Measurements from ENCODE around the gene GLIS1. TPM values are rescaled to one million over a fixed set of nuclear protein-coding genes. Genes with fewer than 3 reads are reported as not detected.
A peak's percentile ranks its signal among the peaks of the same experiment; 100 is the strongest.

GLIS1 gene
- total RNA-seq, 1 experiment from 2014 or later: 1.7 TPM

DNA sequence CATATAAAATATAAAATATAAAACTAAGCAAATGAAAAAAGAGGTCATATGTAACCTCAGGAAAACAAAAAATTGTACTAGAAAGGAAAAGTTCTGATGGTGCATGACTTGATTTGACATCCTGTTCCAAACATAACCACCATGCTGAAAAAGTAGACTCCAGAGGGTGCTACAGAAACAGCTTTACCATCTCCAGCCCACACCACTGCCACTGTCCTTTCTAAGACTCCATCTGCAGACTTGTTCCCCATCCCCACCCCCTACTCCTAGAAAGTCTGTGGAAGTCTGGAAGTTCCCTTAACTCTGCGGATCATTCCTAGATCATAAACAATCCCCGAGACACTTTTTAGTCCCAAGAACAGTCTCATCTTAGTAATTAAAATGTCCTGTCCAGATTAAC is 20.5 kb downstream of the GLIS1 start:
- intact Hi-C loops (cut with micrococcal nuclease): loop anchor here (1.0 kb wide), 1 partner anchor 36 kb away; no protein-coding TSS in a partner anchor
- Histone ChIP-seq H2AFZ (ENCODE audit: low read length) (no peak overlapping the region), H3F3A (ENCODE audit: low read length, unreplicated experiment) (no peaks in the 10 kb centered on the region), H3K4me2 (ENCODE audit: low read length) (no peak overlapping the region), H3K9me3 (ENCODE audit: low read length) (no peaks in the 10 kb centered on the region), H3K79me2 (ENCODE audit: low read length) (no peaks in the 10 kb centered on the region), H4K20me1 (ENCODE audit: low read length) (no peaks in the 10 kb centered on the region), H3K36me3 (ENCODE audit: low read depth, low read length) (no peaks in the 10 kb centered on the region), H3K9ac (ENCODE audit: low read length) (no peak overlapping the region), H3K27me3 (ENCODE audit: low read length) (no peaks in the 10 kb centered on the region), H3K4me1 (ENCODE audit: insufficient read depth, low read length) (no peaks in the 10 kb centered on the region), H3K27ac (ENCODE audit: low read length) (no peak overlapping the region), H3K4me3 (ENCODE audit: low read length) (no peak overlapping the region), H3K9me2 (replicated peaks; ENCODE audit: low read length) (no peaks in the 10 kb centered on the region)
- POLR2A ChIA-PET (ENCODE audit: unreplicated experiment): no interaction called here
- CTCF ChIA-PET: no interaction called here
- ATAC-seq: peak; percentile 46
- DNase-seq: no peak
- no peak for TF ChIP-seq EZH2phosphoT487 (IDR thresholded peaks at IDR 0.05; ENCODE audit: borderline replicate concordance, low read length)
- no peak for TF ChIP-seq CTCF (conservative IDR thresholded peaks at IDR 0.05; ENCODE audit: low read depth, low read length)
- no peak for TF ChIP-seq EZH2 (IDR thresholded peaks at IDR 0.05; ENCODE audit: low read length, unreplicated experiment)
- no TSS peak for BruUV-seq (replicated peaks)

GRCh38 chr1:53717025-53717804 is 21.7 kb downstream of the GLIS1 start:
- H3K27me3 ChIP-seq (ENCODE audit: low read length): no peaks in the 10 kb centered on the region
- no peak overlapping the region for H3K27ac ChIP-seq (ENCODE audit: low read length)
- BruUV-seq (replicated peaks): no TSS peak
- DNase-seq (no peak), ATAC-seq (no peak)
- H3K79me2 ChIP-seq (ENCODE audit: low read length): no peaks in the 10 kb centered on the region
- H3K4me1 ChIP-seq (ENCODE audit: insufficient read depth, low read length): no peaks in the 10 kb centered on the region
- ChIA-PET POLR2A (ENCODE audit: unreplicated experiment) (no interaction called here), CTCF (no interaction called here)
- no peaks in the 10 kb centered on the region for H3K9me3 ChIP-seq (ENCODE audit: low read length)
- no peaks in the 10 kb centered on the region for H4K20me1 ChIP-seq (ENCODE audit: low read length)
- no peak overlapping the region for H3K4me3 ChIP-seq (ENCODE audit: low read length)
- no peaks in the 10 kb centered on the region for H3F3A ChIP-seq (ENCODE audit: low read length, unreplicated experiment)
- no peak overlapping the region for H2AFZ ChIP-seq (ENCODE audit: low read length)
- H3K36me3 ChIP-seq (ENCODE audit: low read depth, low read length): no peaks in the 10 kb centered on the region
- no peaks in the 10 kb centered on the region for H3K9me2 ChIP-seq (replicated peaks; ENCODE audit: low read length)
- H3K9ac ChIP-seq (ENCODE audit: low read length): no peak overlapping the region
- intact Hi-C loops (cut with micrococcal nuclease): no loop called here
- TF ChIP-seq CTCF (conservative IDR thresholded peaks at IDR 0.05; ENCODE audit: low read depth, low read length) (no peak), EZH2phosphoT487 (IDR thresholded peaks at IDR 0.05; ENCODE audit: borderline replicate concordance, low read length) (no peak), EZH2 (IDR thresholded peaks at IDR 0.05; ENCODE audit: low read length, unreplicated experiment) (no peak)
- H3K4me2 ChIP-seq (ENCODE audit: low read length): no peak overlapping the region

DNA sequence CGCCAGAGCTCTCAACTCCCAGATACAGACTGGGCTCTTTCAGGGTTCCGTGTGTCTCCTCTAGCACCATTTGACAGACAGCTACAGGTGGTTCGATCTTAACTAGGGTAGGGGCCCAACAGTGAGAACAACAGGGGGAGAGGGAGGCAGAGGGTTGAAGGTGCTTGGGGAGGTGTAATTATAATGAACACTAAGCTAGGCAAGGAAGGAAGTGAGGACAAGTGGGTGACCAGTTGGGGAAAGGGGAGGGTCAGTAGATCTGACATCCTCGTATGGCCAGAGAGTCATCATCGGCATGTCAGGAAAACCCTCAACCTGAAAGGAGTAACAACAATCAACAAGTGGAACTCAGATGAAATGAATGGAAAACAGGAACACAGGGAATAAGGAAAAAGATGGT is 22.8 kb downstream of the GLIS1 start:
- no TSS peak for BruUV-seq (replicated peaks)
- ATAC-seq: no peak
- no peak overlapping the region for H3K4me3 ChIP-seq (ENCODE audit: low read length)
- no peaks in the 10 kb centered on the region for H3F3A ChIP-seq (ENCODE audit: low read length, unreplicated experiment)
- intact Hi-C loops (cut with micrococcal nuclease): no loop called here
- no peaks in the 10 kb centered on the region for H3K4me1 ChIP-seq (ENCODE audit: insufficient read depth, low read length)
- H3K9ac ChIP-seq (ENCODE audit: low read length): no peak overlapping the region
- H3K36me3 ChIP-seq (ENCODE audit: low read depth, low read length): no peaks in the 10 kb centered on the region
- no peaks in the 10 kb centered on the region for H4K20me1 ChIP-seq (ENCODE audit: low read length)
- no peaks in the 10 kb centered on the region for H3K27me3 ChIP-seq (ENCODE audit: low read length)
- H3K9me2 ChIP-seq (replicated peaks; ENCODE audit: low read length): no peaks in the 10 kb centered on the region
- H3K9me3 ChIP-seq (ENCODE audit: low read length): no peaks in the 10 kb centered on the region
- no peak overlapping the region for H3K4me2 ChIP-seq (ENCODE audit: low read length)
- no peak overlapping the region for H3K27ac ChIP-seq (ENCODE audit: low read length)
- no peak for DNase-seq
- H2AFZ ChIP-seq (ENCODE audit: low read length): no peak overlapping the region
- ChIA-PET POLR2A (ENCODE audit: unreplicated experiment) (no interaction called here), CTCF (no interaction called here)
- no peaks in the 10 kb centered on the region for H3K79me2 ChIP-seq (ENCODE audit: low read length)
- no peak for TF ChIP-seq CTCF (conservative IDR thresholded peaks at IDR 0.05; ENCODE audit: low read depth, low read length)
- TF ChIP-seq EZH2 (IDR thresholded peaks at IDR 0.05; ENCODE audit: low read length, unreplicated experiment): no peak
- no peak for TF ChIP-seq EZH2phosphoT487 (IDR thresholded peaks at IDR 0.05; ENCODE audit: borderline replicate concordance, low read length)
